SK-N-SH (cell line): Measurements from ENCODE around the gene PTPRK. TPM values are rescaled to one million over a fixed set of nuclear protein-coding genes. Genes with fewer than 3 reads are reported as not detected.

Source experiments
- CTCF ChIA-PET: fragments of 300-600, 350-600 bp; formaldehyde crosslinking; extraction: SDS; loops from one replicate; lab custom pipeline; 2021; lab: Yijun Ruan, JAX
- POLR2A ChIA-PET: fragments of 350-600 bp; sonication (Branson Sonifier 250); formaldehyde crosslinking; extraction: SDS; loops from one replicate; lab custom pipeline; 2020; ENCODE audit warnings: antibody characterized with exemption, inconsistent platforms; lab: Yijun Ruan, JAX
- DNase-seq: peaks from one replicate; pipeline ENCODE4 v3.0.0; 2012
- H2AFZ ChIP-seq: fragments of 200-600 bp; sonication (generic); 2 replicates; pipeline ENCODE4 v1.8.1; 2016; ENCODE audit warnings: antibody characterized with exemption, mild to moderate bottlenecking, low read depth
- H3F3A ChIP-seq: fragments of 200-600 bp; sonication (generic); replicated peaks from 2 replicates; pipeline ENCODE3; 2016; ENCODE audit warnings: antibody characterized with exemption, mild to moderate bottlenecking; ENCODE audit not compliant: insufficient read depth
- H3K27ac ChIP-seq, 2 experiments: fragments of 200-500 bp in 1 of 2; fragments of 200-600 bp in 1 of 2; sonication (Bioruptor generic) in 1 of 2; sonication (generic), shearing (Covaris generic) in 1 of 2; 2 replicates each; pipeline versions ENCODE4 v1.5.1 to v1.6.1; 2014 to 2016; ENCODE audit warnings: low read depth in 2 of 2, inconsistent platforms in 1 of 2, low read length in 1 of 2, mild to moderate bottlenecking in 1 of 2, mixed read lengths in 1 of 2
- H3K27me3 ChIP-seq: fragments of 200-600 bp; sonication (generic), shearing (Covaris generic); 2 replicates; pipeline ENCODE4 v1.6.1; 2016; ENCODE audit warnings: mixed run types; ENCODE audit not compliant: insufficient read depth
- H3K36me3 ChIP-seq, 2 experiments: fragments of 200-500 bp in 1 of 2; fragments of 200-600 bp in 1 of 2; sonication (Bioruptor generic) in 1 of 2; sonication (generic) in 1 of 2; replicated peaks in 1 of 2; 2 replicates each; pipeline versions ENCODE3 to v1.5.1; 2014 to 2016; ENCODE audit warnings: low read length in 1 of 2, mild to moderate bottlenecking in 1 of 2; ENCODE audit not compliant: insufficient read depth in 2 of 2, control insufficient read depth in 1 of 2
- H3K4me1 ChIP-seq, 2 experiments: fragments of 200-500 bp in 1 of 2; fragments of 200-600 bp in 1 of 2; sonication (Bioruptor generic) in 1 of 2; sonication (generic), shearing (Covaris generic) in 1 of 2; 2 replicates each; pipeline versions ENCODE4 v1.5.1 to v1.6.1; 2014 to 2016; ENCODE audit warnings: low read depth in 1 of 2, low read length in 1 of 2, mixed run types in 1 of 2; ENCODE audit not compliant: insufficient read depth in 2 of 2, control insufficient read depth in 1 of 2
- H3K4me2 ChIP-seq: fragments of 200-600 bp; sonication (generic), shearing (Covaris generic); 2 replicates; pipeline ENCODE4 v1.6.1; 2017; ENCODE audit warnings: mixed run types
- H3K4me3 ChIP-seq, 2 experiments: fragments of 200-500 bp in 1 of 2; fragments of 200-600 bp in 1 of 2; sonication (Bioruptor generic) in 1 of 2; sonication (generic), shearing (Covaris generic) in 1 of 2; 2 replicates each; pipeline versions ENCODE4 v1.5.1 to v1.8.1; 2014 to 2016; ENCODE audit warnings: low read depth in 2 of 2, inconsistent platforms in 1 of 2, low read length in 1 of 2, mild to moderate bottlenecking in 1 of 2, mixed read lengths in 1 of 2, moderate library complexity in 1 of 2
- H3K79me2 ChIP-seq: fragments of 200-600 bp; sonication (generic); 2 replicates; pipeline ENCODE4 v1.8.1; 2017; ENCODE audit warnings: mild to moderate bottlenecking; ENCODE audit not compliant: insufficient read depth
- H3K9ac ChIP-seq: fragments of 200-600 bp; sonication (generic); 2 replicates; pipeline ENCODE4 v1.6.1; 2017; ENCODE audit warnings: mixed run types
- H3K9me2 ChIP-seq: fragments of 200-600 bp; sonication (generic); 2 replicates; pipeline ENCODE4 v1.6.1; 2017; ENCODE audit warnings: mixed run types
- H3K9me3 ChIP-seq: fragments of 200-600 bp; sonication (generic); 2 replicates; pipeline ENCODE4 v1.6.1; 2017; ENCODE audit warnings: mixed run types, mild to moderate bottlenecking, moderate library complexity
- H4K20me1 ChIP-seq: fragments of 200-600 bp; sonication (generic); 2 replicates; pipeline ENCODE4 v1.6.1; 2017; ENCODE audit warnings: mild to moderate bottlenecking, mixed run types; ENCODE audit not compliant: insufficient read depth
- EP300 ChIP-seq, 2 experiments: IDR thresholded peaks; 2 replicates each; pipeline versions ENCODE4 v1.4.0 to v1.6.1; 2012; ENCODE audit warnings: borderline replicate concordance in 1 of 2, low read depth in 1 of 2, low read length in 1 of 2
- FOSL2 ChIP-seq: IDR thresholded peaks from 2 replicates; pipeline ENCODE4 v1.4.0; 2012; ENCODE audit warnings: low read depth, mild to moderate bottlenecking, moderate library complexity, borderline replicate concordance
- FOXM1 ChIP-seq: IDR thresholded peaks from 2 replicates; pipeline ENCODE4 v1.4.0; 2012; ENCODE audit warnings: low read depth, mild to moderate bottlenecking
- GABPA ChIP-seq: IDR thresholded peaks from 2 replicates; pipeline ENCODE4 v1.4.0; 2012; ENCODE audit warnings: low read depth, mild to moderate bottlenecking
- JUND ChIP-seq: IDR thresholded peaks from 2 replicates; pipeline ENCODE4 v1.4.0; 2012
- MAX ChIP-seq: IDR thresholded peaks from 2 replicates; pipeline ENCODE4 v1.4.0; 2012; ENCODE audit warnings: low read depth
- NFIC ChIP-seq: IDR thresholded peaks from 2 replicates; pipeline ENCODE4 v1.4.0; 2012; ENCODE audit warnings: borderline replicate concordance
- NRF1 ChIP-seq: IDR thresholded peaks from 2 replicates; pipeline ENCODE4 v1.6.1; 2012; ENCODE audit warnings: low read depth, mild to moderate bottlenecking, low read length
- PBX3 ChIP-seq: IDR thresholded peaks from 2 replicates; pipeline ENCODE4; 2012
- RXRA ChIP-seq: IDR thresholded peaks from 2 replicates; pipeline ENCODE4 v1.4.0; 2012; ENCODE audit warnings: low read depth, mild to moderate bottlenecking, borderline replicate concordance
- SIN3A ChIP-seq: IDR thresholded peaks from 2 replicates; pipeline ENCODE4 v1.6.1; 2012; ENCODE audit warnings: low read depth, mild to moderate bottlenecking, low read length, moderate library complexity, borderline replicate concordance
- SMC3 ChIP-seq: IDR thresholded peaks from 2 replicates; pipeline ENCODE4 v1.6.1; 2012; ENCODE audit warnings: low read depth, low read length, improper control_type of control experiment
- TAF1 ChIP-seq: IDR thresholded peaks from 2 replicates; pipeline ENCODE4 v1.6.1; 2012; ENCODE audit warnings: low read depth, mild to moderate bottlenecking, low read length, moderate library complexity, borderline replicate concordance
- TCF12 ChIP-seq: IDR thresholded peaks from 2 replicates; pipeline ENCODE4 v1.4.0; 2012
- TEAD4 ChIP-seq: IDR thresholded peaks from 2 replicates; pipeline ENCODE4 v1.4.0; 2012; ENCODE audit warnings: mild to moderate bottlenecking, borderline replicate concordance; ENCODE audit not compliant: insufficient read depth
- USF1 ChIP-seq: IDR thresholded peaks from 2 replicates; pipeline ENCODE4 v1.4.0; 2012; ENCODE audit warnings: low read depth, borderline replicate concordance
- WGBS: methylation state at CpG from one replicate; pipeline ENCODE4 v1.1.6; 2017; ENCODE audit warnings: low lambda C conversion rate; 5-methylcytosine and 5-hydroxymethylcytosine counted together
- polyA plus RNA-seq, 3 experiments: library from polyadenylated mRNA; depleted of rRNA; stranded (reverse); fragments of >200 nt; gene quantifications; 2 replicates each; pipeline ENCODE4 v1.2.3, GENCODE V29; 2012

PTPRK gene
- polyA plus RNA-seq, 1 of the 3 experiments (the other 2 are of a cell fraction), result 9.5 TPM

DNA sequence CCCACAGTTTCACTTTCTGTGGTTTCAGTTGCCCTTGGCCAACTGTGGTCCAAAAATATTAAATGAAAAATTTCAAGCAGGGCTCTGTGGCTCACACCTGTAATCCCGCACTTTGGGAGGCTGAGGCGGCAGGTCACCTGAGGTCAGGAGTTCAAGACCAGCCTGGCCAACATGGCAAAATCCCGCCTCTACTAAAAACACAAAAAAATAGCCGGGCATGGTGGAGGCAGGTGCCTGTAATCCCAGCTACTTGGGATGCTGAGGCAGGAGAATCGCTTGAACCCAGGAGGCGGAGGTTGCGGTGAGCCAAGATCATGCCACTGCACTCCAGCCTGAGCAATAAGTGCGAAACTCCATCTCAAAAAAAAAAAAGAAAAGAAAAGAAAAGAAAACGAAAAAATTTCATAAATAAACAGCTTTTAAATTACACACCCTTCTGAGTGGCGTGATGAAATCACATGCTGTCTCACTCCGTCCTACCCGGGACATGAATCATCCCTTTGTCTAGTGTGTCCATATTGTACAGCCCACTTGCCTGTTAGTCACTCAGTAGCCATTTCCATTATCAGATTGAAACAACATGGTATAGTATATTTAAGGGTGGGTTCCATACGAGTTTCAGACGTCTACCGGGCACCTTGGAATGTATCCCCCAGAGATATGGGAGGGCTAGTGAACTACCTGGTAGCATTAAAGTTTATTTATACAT, 11.7 kb downstream of the PTPRK start:
- peaks cover 82% of the 10 kb centered on the region for H3K79me2 ChIP-seq

DNA sequence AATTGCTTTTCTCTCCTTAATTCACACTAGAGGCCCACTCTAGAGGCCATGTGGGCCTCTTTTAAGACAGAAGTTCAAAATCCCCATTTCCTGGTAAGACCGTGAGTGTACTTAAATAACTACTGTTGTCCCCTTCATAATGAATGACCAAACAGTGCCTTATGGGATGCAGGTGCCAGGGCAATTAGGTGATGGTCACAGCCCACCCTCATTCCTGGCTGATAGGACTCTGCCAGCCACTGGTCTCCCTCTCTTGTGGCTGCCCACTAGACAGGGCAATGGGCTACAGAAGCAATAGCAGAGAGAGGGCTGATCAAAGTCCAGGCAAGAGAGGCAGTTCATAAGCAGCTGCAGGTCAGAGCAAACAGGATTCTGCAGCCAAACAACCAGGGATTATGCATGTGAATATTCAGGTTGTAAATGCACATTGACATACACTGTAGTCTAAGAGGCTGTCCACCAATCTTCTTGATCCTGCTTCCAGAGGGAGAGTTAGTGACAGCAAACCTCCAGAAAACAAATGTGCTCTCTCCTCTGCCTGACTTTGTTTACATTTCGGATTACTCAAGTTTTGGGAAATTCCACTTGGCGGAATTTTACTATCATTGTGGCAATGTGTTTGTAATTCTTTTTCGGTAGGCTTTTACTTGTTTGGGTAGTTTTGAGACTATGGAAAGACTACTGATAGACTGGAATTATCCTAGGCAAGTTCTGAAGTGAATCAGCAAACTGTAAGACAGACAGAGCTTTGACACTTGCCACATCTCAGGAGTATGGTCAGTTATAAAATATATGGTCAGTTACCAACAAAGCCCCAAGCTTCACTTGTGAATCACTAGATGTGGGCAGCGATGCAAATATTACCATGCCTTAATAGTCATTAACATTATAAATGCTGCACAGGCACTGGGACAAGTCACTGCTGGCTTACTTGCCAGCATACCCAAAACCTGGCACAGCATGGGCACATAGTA, 12.8 kb downstream of the PTPRK start:
- H3K4me2 ChIP-seq, result peak overlapping the region; percentile 27; the same call in 1 of the 2 replicates
- no peaks in the 10 kb centered on the region for H3K36me3 ChIP-seq
- POLR2A ChIA-PET, result no interaction called here
- H2AFZ ChIP-seq, result no peak overlapping the region
- H3K79me2 ChIP-seq, result peaks cover 80% of the 10 kb centered on the region
- peak overlapping the region in 1 of 2 experiments; percentile 88; a peak in 2 of 4 replicates for H3K27ac ChIP-seq
- no peaks in the 10 kb centered on the region for H3K9me2 ChIP-seq
- no peak overlapping the region for H3K4me3 ChIP-seq
- no peak for DNase-seq
- H3K4me1 ChIP-seq, result peaks cover 0 to 37% of the 10 kb centered on the region in 2 experiments; a peak in 2 of 4 replicates
- H4K20me1 ChIP-seq, result 0 out of 2 replicates have a peak, but pooled peaks cover 5% of the 10 kb centered on the region
- CTCF ChIA-PET, result no interaction called here
- H3F3A ChIP-seq, result peaks cover 26% of the 10 kb centered on the region
- H3K9me3 ChIP-seq, result no peaks in the 10 kb centered on the region
- no peak overlapping the region for H3K9ac ChIP-seq
- no peaks in the 10 kb centered on the region for H3K27me3 ChIP-seq
- 73% methylated on average over 5 of the region's 5 CpGs for WGBS
- TF ChIP-seq RXRA, result no peak
- TF ChIP-seq EP300 (IDR thresholded peaks at IDR 0.05; ENCODE audit: borderline replicate concordance in 1 of 2, low read depth in 1 of 2, low read length in 1 of 2), result no peak
- TF ChIP-seq GABPA, result no peak
- TF ChIP-seq SMC3, result no peak
- TF ChIP-seq TAF1, result no peak
- TF ChIP-seq JUND, result no peak
- TF ChIP-seq TCF12, result no peak
- TF ChIP-seq MAX, result no peak
- TF ChIP-seq NFIC, result no peak
- no peak for TF ChIP-seq SIN3A
- no peak for TF ChIP-seq NRF1

More for the DNA sequence above, 11.7 kb downstream of the PTPRK start:
- H3K36me3 ChIP-seq, result no peaks in the 10 kb centered on the region
- no peaks in the 10 kb centered on the region for H3K27me3 ChIP-seq
- H3K27ac ChIP-seq, result peak overlapping the region in 1 of 2 experiments; percentile 88; a peak in 2 of 4 replicates
- H3K4me3 ChIP-seq, result no peak overlapping the region
- DNase-seq, result no peak
- POLR2A ChIA-PET, result no interaction called here
- CTCF ChIA-PET, result no interaction called here
- no peak overlapping the region for H3K9ac ChIP-seq
- peaks cover 0 to 41% of the 10 kb centered on the region in 2 experiments; a peak in 2 of 4 replicates for H3K4me1 ChIP-seq
- H3K9me3 ChIP-seq, result no peaks in the 10 kb centered on the region
- H3K9me2 ChIP-seq, result no peaks in the 10 kb centered on the region
- H3K4me2 ChIP-seq, result peak overlapping the region; percentile 50; the same call in 1 of the 2 replicates
- peaks cover 26% of the 10 kb centered on the region for H3F3A ChIP-seq
- peak; percentile 83 for TF ChIP-seq PBX3
- TF ChIP-seq FOXM1, result peak; percentile 83
- peak; percentile 82 for TF ChIP-seq TCF12
- TF ChIP-seq TEAD4, result 0 out of 2 replicates have a peak, but pooled peaks have one; percentile 24
- TF ChIP-seq MAX, result peak; percentile 80
- TF ChIP-seq JUND, result peak; percentile 87
- peak in 1 of 2 experiments; percentile 58; a peak in 1 of 4 replicates for TF ChIP-seq EP300 (IDR thresholded peaks at IDR 0.05; ENCODE audit: borderline replicate concordance in 1 of 2, low read depth in 1 of 2, low read length in 1 of 2)
- TF ChIP-seq FOSL2, result peak; percentile 84; the same call in 1 of the 2 replicates
- TF ChIP-seq USF1, result peak; percentile 54; the same call in 1 of the 2 replicates
- TF ChIP-seq SMC3, result no peak
- no peak for TF ChIP-seq SIN3A
- TF ChIP-seq, all 33 proteins: peak for 9
- 0 out of 2 replicates have a peak, but pooled peaks cover 5% of the 10 kb centered on the region for H4K20me1 ChIP-seq
- WGBS, result 41% methylated on average over 15 of the region's 15 CpGs
- H2AFZ ChIP-seq, result no peak overlapping the region
